Measurements from ENCODE around the gene SOHLH1. TPM values are rescaled to one million over a fixed set of nuclear protein-coding genes. Genes with fewer than 3 reads are reported as not detected.

Gene SOHLH1
- total RNA-seq, 1 experiment from 2014 or later, result not detected

DNA sequence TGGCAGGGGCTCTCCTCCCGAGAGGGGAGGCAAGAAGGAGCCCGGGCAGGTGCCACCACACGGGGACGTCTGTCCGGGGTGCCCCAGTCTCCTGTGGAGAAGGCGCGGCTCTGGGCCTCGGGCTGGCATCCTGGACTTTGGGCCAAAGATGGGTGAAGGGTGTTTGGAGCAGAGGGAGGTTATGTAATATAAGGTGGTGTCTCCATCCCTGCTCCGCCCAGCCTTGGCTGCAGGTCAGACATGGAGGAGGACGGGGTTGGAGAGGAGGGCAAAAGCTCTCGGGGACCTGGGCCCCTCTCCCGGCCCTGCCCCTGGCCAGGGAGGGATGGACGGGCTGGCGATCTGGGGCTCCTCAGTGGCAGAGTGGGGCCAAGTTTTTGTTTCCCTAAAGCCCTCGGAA is 1.2 kb upstream of the SOHLH1 start:
- Histone ChIP-seq H4K20me1 (ENCODE audit: insufficient read depth) (no peaks in the 10 kb centered on the region), H3K4me2 (ENCODE audit: low read length) (no peak overlapping the region), H3K9me2 (ENCODE audit: insufficient read depth) (no peaks in the 10 kb centered on the region), H2AFZ (ENCODE audit: low read depth, low read length, poor library complexity, severe bottlenecking) (no peak overlapping the region), H3K4me3 (replicated peaks in 1 of 2; ENCODE audit: low read depth in 1 of 2, low read length in 2 of 2) (no peak overlapping the region), H3K79me2 (ENCODE audit: insufficient read depth, low read length) (no peaks in the 10 kb centered on the region), H3K27me3 (ENCODE audit: insufficient read depth, low read length) (no peaks in the 10 kb centered on the region), H3K9ac (ENCODE audit: low read length) (no peak overlapping the region), H3K36me3 (ENCODE audit: control insufficient read depth in 1 of 2, insufficient read depth in 2 of 2, low read length in 2 of 2) (no peaks in the 10 kb centered on the region), H3K4me1 (ENCODE audit: control insufficient read depth in 1 of 2, insufficient read depth in 2 of 2, low read length in 2 of 2) (peaks cover 2 to 8% of the 10 kb centered on the region in 2 experiments; a peak in 3 of 4 replicates), H3K27ac (ENCODE audit: low read depth, low read length) (no peak overlapping the region), H3K9me3 (ENCODE audit: control insufficient read depth in 1 of 2, insufficient read depth in 1 of 2, low read depth in 1 of 2, low read length in 2 of 2) (no peaks in the 10 kb centered on the region)
- CTCF ChIA-PET, result no interaction called here
- intact Hi-C loops (cut with micrococcal nuclease), result no loop called here
- POLR2A ChIA-PET, result no interaction called here
- TF ChIP-seq, protein P1, sequence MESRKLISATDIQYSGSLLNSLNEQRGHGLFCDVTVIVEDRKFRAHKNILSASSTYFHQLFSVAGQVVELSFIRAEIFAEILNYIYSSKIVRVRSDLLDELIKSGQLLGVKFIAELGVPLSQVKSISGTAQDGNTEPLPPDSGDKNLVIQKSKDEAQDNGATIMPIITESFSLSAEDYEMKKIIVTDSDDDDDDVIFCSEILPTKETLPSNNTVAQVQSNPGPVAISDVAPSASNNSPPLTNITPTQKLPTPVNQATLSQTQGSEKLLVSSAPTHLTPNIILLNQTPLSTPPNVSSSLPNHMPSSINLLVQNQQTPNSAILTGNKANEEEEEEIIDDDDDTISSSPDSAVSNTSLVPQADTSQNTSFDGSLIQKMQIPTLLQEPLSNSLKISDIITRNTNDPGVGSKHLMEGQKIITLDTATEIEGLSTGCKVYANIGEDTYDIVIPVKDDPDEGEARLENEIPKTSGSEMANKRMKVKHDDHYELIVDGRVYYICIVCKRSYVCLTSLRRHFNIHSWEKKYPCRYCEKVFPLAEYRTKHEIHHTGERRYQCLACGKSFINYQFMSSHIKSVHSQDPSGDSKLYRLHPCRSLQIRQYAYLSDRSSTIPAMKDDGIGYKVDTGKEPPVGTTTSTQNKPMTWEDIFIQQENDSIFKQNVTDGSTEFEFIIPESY (IDR thresholded peaks at IDR 0.05; ENCODE audit: extremely low read depth, insufficient replicate concordance, low read length), result no peak
- TF ChIP-seq RAD21 (IDR thresholded peaks at IDR 0.05; ENCODE audit: low read depth), result no peak
- no peak for TF ChIP-seq ELF1 (IDR thresholded peaks at IDR 0.05; ENCODE audit: borderline replicate concordance, low read depth)
- TF ChIP-seq, protein P2, sequence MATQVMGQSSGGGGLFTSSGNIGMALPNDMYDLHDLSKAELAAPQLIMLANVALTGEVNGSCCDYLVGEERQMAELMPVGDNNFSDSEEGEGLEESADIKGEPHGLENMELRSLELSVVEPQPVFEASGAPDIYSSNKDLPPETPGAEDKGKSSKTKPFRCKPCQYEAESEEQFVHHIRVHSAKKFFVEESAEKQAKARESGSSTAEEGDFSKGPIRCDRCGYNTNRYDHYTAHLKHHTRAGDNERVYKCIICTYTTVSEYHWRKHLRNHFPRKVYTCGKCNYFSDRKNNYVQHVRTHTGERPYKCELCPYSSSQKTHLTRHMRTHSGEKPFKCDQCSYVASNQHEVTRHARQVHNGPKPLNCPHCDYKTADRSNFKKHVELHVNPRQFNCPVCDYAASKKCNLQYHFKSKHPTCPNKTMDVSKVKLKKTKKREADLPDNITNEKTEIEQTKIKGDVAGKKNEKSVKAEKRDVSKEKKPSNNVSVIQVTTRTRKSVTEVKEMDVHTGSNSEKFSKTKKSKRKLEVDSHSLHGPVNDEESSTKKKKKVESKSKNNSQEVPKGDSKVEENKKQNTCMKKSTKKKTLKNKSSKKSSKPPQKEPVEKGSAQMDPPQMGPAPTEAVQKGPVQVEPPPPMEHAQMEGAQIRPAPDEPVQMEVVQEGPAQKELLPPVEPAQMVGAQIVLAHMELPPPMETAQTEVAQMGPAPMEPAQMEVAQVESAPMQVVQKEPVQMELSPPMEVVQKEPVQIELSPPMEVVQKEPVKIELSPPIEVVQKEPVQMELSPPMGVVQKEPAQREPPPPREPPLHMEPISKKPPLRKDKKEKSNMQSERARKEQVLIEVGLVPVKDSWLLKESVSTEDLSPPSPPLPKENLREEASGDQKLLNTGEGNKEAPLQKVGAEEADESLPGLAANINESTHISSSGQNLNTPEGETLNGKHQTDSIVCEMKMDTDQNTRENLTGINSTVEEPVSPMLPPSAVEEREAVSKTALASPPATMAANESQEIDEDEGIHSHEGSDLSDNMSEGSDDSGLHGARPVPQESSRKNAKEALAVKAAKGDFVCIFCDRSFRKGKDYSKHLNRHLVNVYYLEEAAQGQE (IDR thresholded peaks at IDR 0.05; ENCODE audit: low read depth), result no peak
- TF ChIP-seq EZH2phosphoT487 (IDR thresholded peaks at IDR 0.05; ENCODE audit: borderline replicate concordance), result no peak
- no peak for TF ChIP-seq ZFX (IDR thresholded peaks at IDR 0.05)
- TF ChIP-seq, protein P3, sequence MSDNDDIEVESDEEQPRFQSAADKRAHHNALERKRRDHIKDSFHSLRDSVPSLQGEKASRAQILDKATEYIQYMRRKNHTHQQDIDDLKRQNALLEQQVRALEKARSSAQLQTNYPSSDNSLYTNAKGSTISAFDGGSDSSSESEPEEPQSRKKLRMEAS (IDR thresholded peaks at IDR 0.05), result no peak
- no peak for TF ChIP-seq YY1 (IDR thresholded peaks at IDR 0.05; ENCODE audit: extremely low read depth, insufficient replicate concordance, low read depth, low read length)
- no peak for TF ChIP-seq SRF (IDR thresholded peaks at IDR 0.05; ENCODE audit: low read depth)
- TF ChIP-seq FOSL1 (IDR thresholded peaks at IDR 0.05; ENCODE audit: low read depth), result no peak
- TF ChIP-seq SP1 (IDR thresholded peaks at IDR 0.05; ENCODE audit: low read depth), result no peak
- no peak for TF ChIP-seq JUND (IDR thresholded peaks at IDR 0.05)
- TF ChIP-seq, protein P4, sequence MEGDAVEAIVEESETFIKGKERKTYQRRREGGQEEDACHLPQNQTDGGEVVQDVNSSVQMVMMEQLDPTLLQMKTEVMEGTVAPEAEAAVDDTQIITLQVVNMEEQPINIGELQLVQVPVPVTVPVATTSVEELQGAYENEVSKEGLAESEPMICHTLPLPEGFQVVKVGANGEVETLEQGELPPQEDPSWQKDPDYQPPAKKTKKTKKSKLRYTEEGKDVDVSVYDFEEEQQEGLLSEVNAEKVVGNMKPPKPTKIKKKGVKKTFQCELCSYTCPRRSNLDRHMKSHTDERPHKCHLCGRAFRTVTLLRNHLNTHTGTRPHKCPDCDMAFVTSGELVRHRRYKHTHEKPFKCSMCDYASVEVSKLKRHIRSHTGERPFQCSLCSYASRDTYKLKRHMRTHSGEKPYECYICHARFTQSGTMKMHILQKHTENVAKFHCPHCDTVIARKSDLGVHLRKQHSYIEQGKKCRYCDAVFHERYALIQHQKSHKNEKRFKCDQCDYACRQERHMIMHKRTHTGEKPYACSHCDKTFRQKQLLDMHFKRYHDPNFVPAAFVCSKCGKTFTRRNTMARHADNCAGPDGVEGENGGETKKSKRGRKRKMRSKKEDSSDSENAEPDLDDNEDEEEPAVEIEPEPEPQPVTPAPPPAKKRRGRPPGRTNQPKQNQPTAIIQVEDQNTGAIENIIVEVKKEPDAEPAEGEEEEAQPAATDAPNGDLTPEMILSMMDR (IDR thresholded peaks at IDR 0.05 in 2 of 3, conservative IDR thresholded peaks at IDR 0.05 in 1 of 3; ENCODE audit: borderline replicate concordance in 1 of 3, insufficient read depth in 1 of 3, low read depth in 2 of 3, low read length in 2 of 3), result no peak
- no peak for TF ChIP-seq TCF7L2 (IDR thresholded peaks at IDR 0.05; ENCODE audit: borderline replicate concordance, extremely low read depth, insufficient read depth, insufficient read length)
- no peak for TF ChIP-seq CBX3 (IDR thresholded peaks at IDR 0.05; ENCODE audit: low read depth)
- TF ChIP-seq ZNF274 (IDR thresholded peaks at IDR 0.05; ENCODE audit: low read depth, low read length), result no peak
- no peak for TF ChIP-seq EZH2 (IDR thresholded peaks at IDR 0.05)
- no peak for TF ChIP-seq EGR1 (IDR thresholded peaks at IDR 0.05; ENCODE audit: low read depth)
- no peak for TF ChIP-seq CEBPB (IDR thresholded peaks at IDR 0.05; ENCODE audit: low read depth)
- DNase-seq (ENCODE audit: low read depth, low spot score), result no peak
- BruUV-seq (replicated peaks), result no TSS peak
- RAD21 ChIA-PET (ENCODE audit: low non-redundant PET in 1 of 2, low total read pairs in 2 of 2, uncharacterized antibody in 2 of 2, unreplicated experiment in 2 of 2), result no interaction called here
- no peak for ATAC-seq

All from HCT116 (cell line).